CD4-positive, alpha-beta T cell (primary cell): Measurements from ENCODE around the gene RPLP1. TPM values are rescaled to one million over a fixed set of nuclear protein-coding genes. Genes with fewer than 3 reads are reported as not detected.

ENCODE experiments used
- ATAC-seq: fragments of 200-7000 bp; cut with Tn5 transposase; one replicate; pipeline ENCODE4 v1.10.0; 2022; ENCODE audit warnings: mild to moderate bottlenecking; ENCODE audit not compliant: poor library complexity
- CTCF ChIA-PET: fragments of 350-600 bp; sonication (Branson Sonifier 250); formaldehyde crosslinking; loops from one replicate; lab custom pipeline; 2021; ENCODE audit warnings: antibody characterized with exemption, inconsistent platforms; lab: Charles Lee
- POLR2A ChIA-PET: fragments of 350-600 bp; sonication (Branson Sonifier 250); formaldehyde crosslinking; loops from one replicate; lab custom pipeline; 2021; ENCODE audit warnings: antibody characterized with exemption, inconsistent platforms; lab: Charles Lee
- DNase-seq, 14 experiments: peaks; one replicate each; pipeline ENCODE4 v3.0.0-alpha.2; 2013 to 2020; ENCODE audit warnings: mixed read lengths in 2 of 14
- H3K27ac ChIP-seq, 2 donors: one replicate each; pipeline versions ENCODE4 v1.5.1 to v1.7.0; 2013; ENCODE audit warnings: low read length in 2 of 2, low read depth in 1 of 2, mild to moderate bottlenecking in 1 of 2
- H3K27me3 ChIP-seq, 2 experiments: 1 replicate in 1 of 2; 2 replicates in 1 of 2; pipeline versions ENCODE4 v1.6.1 to v1.7.0; 2013; ENCODE audit warnings: low read length in 2 of 2, control low read depth in 1 of 2, mild to moderate bottlenecking in 1 of 2, moderate library complexity in 1 of 2; ENCODE audit not compliant: insufficient read depth in 2 of 2, control insufficient read depth in 1 of 2
- H3K36me3 ChIP-seq: one replicate; pipeline ENCODE4 v1.6.1; 2013; ENCODE audit warnings: low read length, control low read depth; ENCODE audit not compliant: insufficient read depth
- H3K4me1 ChIP-seq: one replicate; pipeline ENCODE4 v1.6.1; 2013; ENCODE audit warnings: low read length, control low read depth; ENCODE audit not compliant: insufficient read depth
- H3K4me3 ChIP-seq: one replicate; pipeline ENCODE4 v1.5.1; 2013; ENCODE audit warnings: mild to moderate bottlenecking, low read length, moderate library complexity
- H3K9me3 ChIP-seq, 2 experiments: 1 replicate in 1 of 2; 2 replicates in 1 of 2; pipeline versions ENCODE4 v1.6.1 to v1.7.0; 2013; ENCODE audit warnings: low read length in 2 of 2, mild to moderate bottlenecking in 2 of 2, control low read depth in 1 of 2, moderate library complexity in 1 of 2; ENCODE audit not compliant: control insufficient read depth in 1 of 2, insufficient read depth in 1 of 2
- H3K27ac Mint-ChIP-seq: one replicate; pipeline ENCODE4 v1.8.0; 2020; ENCODE audit warnings: mixed read lengths
- H3K27me3 Mint-ChIP-seq: one replicate; pipeline ENCODE4 v1.8.0; 2021; ENCODE audit warnings: mixed read lengths
- H3K36me3 Mint-ChIP-seq: one replicate; pipeline ENCODE4 v1.8.0; 2021; ENCODE audit warnings: low read depth, mixed read lengths
- H3K4me1 Mint-ChIP-seq: one replicate; pipeline ENCODE4 v1.8.0; 2021; ENCODE audit warnings: low read depth, mixed read lengths
- H3K4me3 Mint-ChIP-seq: one replicate; pipeline ENCODE4 v1.8.0; 2020; ENCODE audit warnings: mild to moderate bottlenecking, mixed read lengths
- H3K9me3 Mint-ChIP-seq: one replicate; pipeline ENCODE4 v1.8.0; 2020; ENCODE audit warnings: mixed read lengths
- intact Hi-C, 2 experiments: fragments of 100-400 bp; cut with DNase I in 1 of 2; cut with micrococcal nuclease in 1 of 2; formaldehyde crosslinking; loops; one replicate each; pipeline versions ENCODE4 v1.15.1 to v1.9.0; 2023 to 2025; cut with DNase I, micrococcal nuclease
- total RNA-seq, 174 experiments: library from RNA in 2 of 174; stranded (reverse) in 2 of 174; gene quantifications; one replicate each; pipeline ENCODE4 v1.2.3 and lab custom pipeline; 2021 to 2026
- TF ChIP-seq, protein P1 (sequence below): fragments of 200-600 bp; IDR thresholded peaks from one replicate; pipeline ENCODE4 v1.8.0; 2022; ENCODE audit warnings: antibody characterized with exemption, mild to moderate bottlenecking

The RPLP1 gene
- total RNA-seq, 2 experiments from 2014 or later: 2,527 to 2,615 TPM

DNA sequence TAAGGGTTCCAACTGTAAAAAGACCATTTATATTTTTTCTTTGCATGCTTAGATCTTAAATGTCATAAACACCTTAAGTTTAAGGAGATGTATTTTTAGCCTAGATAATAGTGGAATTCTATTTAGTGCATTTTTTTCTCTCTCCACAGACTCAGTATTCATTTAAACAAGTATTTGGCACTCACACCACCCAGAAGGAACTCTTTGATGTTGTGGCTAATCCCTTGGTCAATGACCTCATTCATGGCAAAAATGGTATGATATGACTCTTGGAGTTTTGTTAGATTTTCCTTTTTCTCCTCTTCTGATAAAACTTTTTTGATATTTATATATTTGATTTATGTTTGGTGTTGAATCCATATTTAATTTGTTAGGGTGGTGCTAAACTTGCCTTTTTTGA is 31.1 kb upstream of the RPLP1 start:
- ChIA-PET CTCF (no interaction called here), POLR2A (no interaction called here)
- Mint-ChIP-seq H3K4me3 (no peak overlapping the region), H3K36me3 (no peaks in the 10 kb centered on the region), H3K4me1 (no peaks in the 10 kb centered on the region), H3K27ac (no peak overlapping the region), H3K27me3 (peaks cover 9% of the 10 kb centered on the region), H3K9me3 (no peaks in the 10 kb centered on the region)
- TF ChIP-seq, protein P1, sequence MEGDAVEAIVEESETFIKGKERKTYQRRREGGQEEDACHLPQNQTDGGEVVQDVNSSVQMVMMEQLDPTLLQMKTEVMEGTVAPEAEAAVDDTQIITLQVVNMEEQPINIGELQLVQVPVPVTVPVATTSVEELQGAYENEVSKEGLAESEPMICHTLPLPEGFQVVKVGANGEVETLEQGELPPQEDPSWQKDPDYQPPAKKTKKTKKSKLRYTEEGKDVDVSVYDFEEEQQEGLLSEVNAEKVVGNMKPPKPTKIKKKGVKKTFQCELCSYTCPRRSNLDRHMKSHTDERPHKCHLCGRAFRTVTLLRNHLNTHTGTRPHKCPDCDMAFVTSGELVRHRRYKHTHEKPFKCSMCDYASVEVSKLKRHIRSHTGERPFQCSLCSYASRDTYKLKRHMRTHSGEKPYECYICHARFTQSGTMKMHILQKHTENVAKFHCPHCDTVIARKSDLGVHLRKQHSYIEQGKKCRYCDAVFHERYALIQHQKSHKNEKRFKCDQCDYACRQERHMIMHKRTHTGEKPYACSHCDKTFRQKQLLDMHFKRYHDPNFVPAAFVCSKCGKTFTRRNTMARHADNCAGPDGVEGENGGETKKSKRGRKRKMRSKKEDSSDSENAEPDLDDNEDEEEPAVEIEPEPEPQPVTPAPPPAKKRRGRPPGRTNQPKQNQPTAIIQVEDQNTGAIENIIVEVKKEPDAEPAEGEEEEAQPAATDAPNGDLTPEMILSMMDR: no peak
- Histone ChIP-seq H3K9me3 (no peaks in the 10 kb centered on the region), H3K36me3 (no peaks in the 10 kb centered on the region), H3K27ac (no peak overlapping the region), H3K27me3 (no peaks in the 10 kb centered on the region), H3K4me1 (no peaks in the 10 kb centered on the region), H3K4me3 (no peak overlapping the region)
- intact Hi-C loops: no loop called here
- ATAC-seq: no peak
- DNase-seq: no peak

DNA sequence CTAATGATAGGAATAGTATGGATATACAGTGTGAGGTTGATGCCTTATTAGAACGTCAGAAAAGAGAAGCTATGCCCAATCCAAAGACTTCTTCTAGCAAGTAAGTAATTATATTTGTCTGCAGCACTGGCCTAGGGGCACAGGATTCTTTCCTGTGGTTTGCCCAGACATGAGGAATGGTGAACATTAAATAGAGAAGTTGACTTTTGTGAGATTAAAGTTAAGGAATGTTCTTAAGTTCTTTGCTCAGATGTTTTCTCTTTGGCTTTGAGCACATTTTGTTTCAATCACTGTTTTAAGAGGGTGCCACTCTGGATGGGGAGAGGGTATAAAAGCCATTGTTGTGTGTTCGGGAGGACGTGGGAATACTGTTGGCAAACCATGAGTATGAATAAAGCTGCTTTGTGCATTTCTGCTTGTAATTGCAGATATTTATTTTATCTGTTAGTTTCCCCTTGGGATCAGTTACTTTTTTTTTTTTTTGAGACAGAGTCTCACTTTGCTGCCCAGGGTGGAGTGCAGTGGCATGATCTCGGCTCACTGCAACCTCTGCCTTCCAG is 30.2 kb upstream of the RPLP1 start:
- Mint-ChIP-seq H3K4me3 (no peak overlapping the region), H3K9me3 (no peaks in the 10 kb centered on the region), H3K27ac (no peak overlapping the region), H3K36me3 (no peaks in the 10 kb centered on the region), H3K4me1 (no peaks in the 10 kb centered on the region), H3K27me3 (peaks cover 9% of the 10 kb centered on the region)
- intact Hi-C loops: no loop called here
- H3K27ac ChIP-seq: no peak overlapping the region
- CTCF ChIA-PET: no interaction called here
- POLR2A ChIA-PET: no interaction called here
- no peak overlapping the region for H3K4me3 ChIP-seq
- ATAC-seq: no peak
- no peaks in the 10 kb centered on the region for H3K27me3 ChIP-seq
- H3K4me1 ChIP-seq: no peaks in the 10 kb centered on the region
- H3K36me3 ChIP-seq: no peaks in the 10 kb centered on the region
- no peaks in the 10 kb centered on the region for H3K9me3 ChIP-seq
- TF ChIP-seq, protein P1: no peak
- DNase-seq: no peak

DNA sequence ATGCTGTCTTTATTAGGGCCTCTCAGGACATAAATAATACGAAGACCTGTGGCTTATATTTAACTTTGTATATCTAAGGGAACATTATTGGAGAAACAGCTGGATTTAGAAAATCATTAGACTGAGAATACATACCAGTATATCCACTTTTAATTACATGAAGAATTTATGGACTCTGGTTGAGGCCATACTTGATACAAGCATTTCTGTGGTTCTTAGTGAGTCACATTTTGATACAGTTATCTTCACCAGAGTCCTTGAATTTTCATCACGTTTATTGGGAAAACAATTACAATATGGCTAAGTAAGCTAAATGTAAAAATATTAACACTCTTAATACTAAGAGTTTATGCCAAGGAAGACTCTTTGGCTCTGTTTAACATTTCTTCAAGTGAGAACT is 28.6 kb upstream of the RPLP1 start:
- Histone ChIP-seq H3K4me3 (no peak overlapping the region), H3K36me3 (no peaks in the 10 kb centered on the region), H3K27ac (no peak overlapping the region), H3K9me3 (no peaks in the 10 kb centered on the region), H3K4me1 (no peaks in the 10 kb centered on the region), H3K27me3 (no peaks in the 10 kb centered on the region)
- ChIA-PET POLR2A (no interaction called here), CTCF (interaction anchor here (0.6 to 1.1 kb wide), 2 partner anchors 15 to 29 kb away, joined by 3 read pairs; no protein-coding TSS in a partner anchor)
- DNase-seq (no peak), ATAC-seq (no peak)
- TF ChIP-seq, protein P1: no peak
- H3K27me3 Mint-ChIP-seq: peaks cover 4% of the 10 kb centered on the region
- H3K36me3 Mint-ChIP-seq: no peaks in the 10 kb centered on the region
- no peaks in the 10 kb centered on the region for H3K9me3 Mint-ChIP-seq
- no peak overlapping the region for H3K27ac Mint-ChIP-seq
- intact Hi-C loops: no loop called here
- no peak overlapping the region for H3K4me3 Mint-ChIP-seq
- no peaks in the 10 kb centered on the region for H3K4me1 Mint-ChIP-seq
